ENCODE measurements around the gene IRAK1.

DNA sequence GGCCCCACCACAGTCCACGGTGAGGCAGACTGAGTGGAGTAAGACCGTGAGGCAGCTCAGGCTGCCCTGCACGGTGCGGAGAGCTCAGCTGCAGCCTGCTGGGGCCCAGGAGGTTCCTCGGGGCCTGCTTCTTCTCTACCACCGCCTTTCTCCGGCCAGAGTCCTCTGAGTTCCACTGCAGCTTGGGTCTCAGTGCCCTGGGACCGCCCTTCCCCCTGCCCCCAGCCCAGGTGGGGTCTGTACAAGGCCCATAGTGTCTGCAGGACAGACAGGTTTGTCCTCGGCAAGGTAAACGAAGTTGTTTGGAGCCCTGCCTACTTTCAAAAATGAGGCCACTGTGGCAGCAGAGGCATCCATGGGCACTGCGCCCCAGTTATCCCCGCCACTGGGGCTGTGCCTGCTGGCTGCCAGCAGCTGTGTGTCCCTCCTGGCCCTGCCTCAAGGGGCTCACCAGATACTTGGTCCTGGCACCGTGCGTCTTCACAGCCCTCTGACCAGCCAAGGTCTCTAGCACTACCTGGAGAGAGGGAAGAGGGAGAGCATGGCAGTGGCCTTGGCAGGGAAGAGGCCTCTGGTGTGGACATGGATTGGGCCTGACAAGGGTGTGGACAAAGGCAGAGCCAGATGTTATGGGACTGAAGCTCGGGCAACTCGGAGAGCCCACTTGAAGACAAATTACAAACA lies 4.0 kb downstream of the IRAK1 start:
- TF ChIP-seq EZH2 (IDR thresholded peaks at IDR 0.05; ENCODE audit: low read length) (no peak), CTCF (optimal IDR thresholded peaks at IDR 0.05 in 1 of 3, IDR thresholded peaks at IDR 0.05 in 1 of 3, conservative IDR thresholded peaks at IDR 0.05 in 1 of 3; ENCODE audit: extremely low read depth in 1 of 3, insufficient read depth in 2 of 3, low read length in 3 of 3) (no peak)

Data from keratinocyte (primary cell).